H1 (cell line): ENCODE measurements around the gene KLF6. TPM values are rescaled to one million over a fixed set of nuclear protein-coding genes. Genes with fewer than 3 reads are reported as not detected.

Experiments used
- CBX8 ChIP-seq: fragments of 300-800, 300-1000 bp; sonication (generic); IDR thresholded peaks from 2 replicates; pipeline ENCODE4 v1.7.1; 2016; ENCODE audit warnings: low read depth, low read length, borderline replicate concordance
- CHD7 ChIP-seq: fragments of 300-600 bp; sonication (generic); IDR thresholded peaks from 2 replicates; pipeline ENCODE4 v1.7.1; 2012; ENCODE audit warnings: low read length, moderate library complexity, mild to moderate bottlenecking, inconsistent platforms; ENCODE audit not compliant: insufficient replicate concordance
- GABPA ChIP-seq: IDR thresholded peaks from 2 replicates; pipeline ENCODE4 v1.6.1; 2011; ENCODE audit warnings: mild to moderate bottlenecking, low read length, moderate library complexity, borderline replicate concordance; ENCODE audit not compliant: insufficient read depth
- KDM1A ChIP-seq: fragments of 200-600, 300-600 bp; sonication (generic); IDR thresholded peaks from 2 replicates; pipeline ENCODE4 v1.7.1; 2016; ENCODE audit warnings: mild to moderate bottlenecking, low read length, borderline replicate concordance
- KDM5A ChIP-seq: fragments of 200-600 bp; IDR thresholded peaks from 2 replicates; pipeline ENCODE4 v1.7.1; 2012; ENCODE audit warnings: mild to moderate bottlenecking, low read length, inconsistent platforms, mixed read lengths
- SIRT6 ChIP-seq: IDR thresholded peaks from one replicate; pipeline ENCODE4 v1.7.1; 2012; ENCODE audit warnings: low read length, inconsistent platforms
- SRF ChIP-seq: IDR thresholded peaks from 2 replicates; pipeline ENCODE4 v1.6.1; 2011; ENCODE audit warnings: mild to moderate bottlenecking, low read depth, low read length, moderate library complexity
- TAF7 ChIP-seq: optimal IDR thresholded peaks from 2 replicates; pipeline ENCODE3; 2011; ENCODE audit warnings: low read depth, mild to moderate bottlenecking, inconsistent platforms, low read length, moderate library complexity, borderline replicate concordance
- polyA plus RNA-seq, 7 experiments: library from polyadenylated mRNA; depleted of rRNA in 3 of 7; stranded (reverse) in 5 of 7; unstranded in 2 of 7; fragments of >200 nt in 5 of 7; fragments of 200-250 nt in 2 of 7; gene quantifications; 1 replicate in 5 of 7; 2 replicates in 1 of 7; 4 replicates in 1 of 7; pipeline versions ENCODE4 v1.2.1 to v1.2.3, GENCODE V29; 2011 to 2013; ENCODE audit warnings: missing spikeins in 2 of 7, mixed read lengths in 2 of 7
- total RNA-seq: library from RNA; stranded (reverse); fragmentation: NEBNext Ultra II Directional; extraction: Animal tissue kit (Norgen Biotek cat#: 25700); gene quantifications from 2 replicates; pipeline ENCODE4 v1.2.1, GENCODE V29; 2021

Gene KLF6
- total and polyA plus RNA-seq, 2 of the 8 experiments (the other 6 are each of a cell fraction or from before 2014, with no cell fraction given): 5.7 to 19.5 TPM

DNA sequence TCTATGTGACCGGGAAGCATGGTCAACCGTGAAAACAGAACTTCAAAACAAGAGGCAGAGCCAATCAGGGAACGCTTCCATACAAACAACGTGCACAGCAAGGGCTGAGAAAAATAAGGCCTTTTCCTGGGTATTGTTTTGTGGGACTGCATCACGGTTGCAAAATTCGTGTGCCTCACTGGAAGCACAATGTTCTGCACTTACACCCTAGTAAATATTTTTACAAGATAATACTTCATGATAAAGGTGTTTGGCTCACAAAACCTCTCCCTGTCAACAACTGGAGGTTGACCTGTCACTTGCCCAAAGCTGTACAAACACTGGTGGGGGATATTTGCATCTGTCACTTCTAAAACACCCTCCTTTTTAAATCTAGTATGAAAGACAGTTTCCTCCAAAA, 37.0 kb downstream of the KLF6 start (continued):
- TF ChIP-seq TAF7: no peak
- TF ChIP-seq SIRT6: no peak
- no peak for TF ChIP-seq GABPA
- no peak for TF ChIP-seq KDM5A
- no peak for TF ChIP-seq CBX8
- no peak for TF ChIP-seq SRF
- no peak for TF ChIP-seq CHD7
- no peak for TF ChIP-seq KDM1A
- TF ChIP-seq, all 59 proteins: peak for 0
